ENCODE results near the gene TCTN1. TPM values are rescaled to one million over a fixed set of nuclear protein-coding genes. Genes with fewer than 3 reads are reported as not detected.

TCTN1 gene
- total and polyA plus RNA-seq, 2 of the 4 experiments (the other 2 are of a cell fraction), result 11.7 to 18.8 TPM

DNA sequence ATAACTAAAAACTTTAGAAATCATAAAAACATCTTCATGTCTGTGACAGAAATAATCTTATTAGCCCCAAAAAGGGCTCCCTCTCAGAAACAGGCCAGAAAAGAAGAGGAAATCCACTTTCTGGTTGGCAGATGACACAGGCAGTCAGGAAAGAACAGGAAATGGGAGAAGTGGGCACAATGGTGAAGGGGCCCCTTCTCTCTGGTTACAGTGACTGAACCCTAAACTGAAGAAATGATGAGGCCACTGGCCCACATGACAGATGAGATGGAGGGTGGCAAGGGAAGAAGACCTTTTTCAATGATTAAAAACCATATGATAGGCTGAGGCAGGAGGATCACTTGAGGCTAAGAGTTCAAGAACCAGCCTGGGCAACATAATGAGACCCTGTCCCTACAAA lies 21.1 kb downstream of the TCTN1 start:
- Histone ChIP-seq H3K4me2 (ENCODE audit: low read depth, low read length) (no peak overlapping the region), H3K9me1 (ENCODE audit: insufficient read depth, low read length) (peaks cover 15% of the 10 kb centered on the region), H2AFZ (replicated peaks; ENCODE audit: low read length, poor library complexity) (no peak overlapping the region), H4K8ac (ENCODE audit: low read depth in 2 of 2, low read length in 2 of 2) (no peak overlapping the region), H3K27me3 (ENCODE audit: control insufficient read depth, insufficient read depth, low read length) (no peaks in the 10 kb centered on the region), H3K4ac (ENCODE audit: low read depth, low read length) (no peak overlapping the region), H3K4me3 (ENCODE audit: insufficient read depth, low read depth, low read length) (no peak overlapping the region), H3K79me1 (ENCODE audit: low read depth in 1 of 2, low read length in 2 of 2) (peaks cover 0 to 12% of the 10 kb centered on the region in 2 experiments; a peak in 1 of 4 replicates), H2BK120ac (ENCODE audit: low read depth, low read length) (no peak overlapping the region), H3K23ac (ENCODE audit: low read depth, low read length) (no peak overlapping the region), H4K5ac (ENCODE audit: low read depth, low read length) (no peak overlapping the region), H3K9me3 (ENCODE audit: control insufficient read depth, insufficient read depth, low read length) (no peaks in the 10 kb centered on the region), H3K18ac (ENCODE audit: low read depth, low read length) (no peak overlapping the region), H2BK5ac (ENCODE audit: low read depth, low read length, poor library complexity, severe bottlenecking) (no peak overlapping the region), H4K20me1 (ENCODE audit: insufficient read depth, low read length) (peaks cover 4% of the 10 kb centered on the region; the same call in 1 of the 2 replicates), H3K36me3 (ENCODE audit: control insufficient read depth, insufficient read depth, low read length) (peaks cover 2% of the 10 kb centered on the region; the same call in 1 of the 2 replicates), H2BK20ac (ENCODE audit: low read depth, low read length) (no peak overlapping the region), H3K56ac (ENCODE audit: extremely low read depth, insufficient read depth, low read length) (no peak overlapping the region), H3K27ac (ENCODE audit: insufficient read depth, low read length) (no peak overlapping the region), H3K4me1 (ENCODE audit: control insufficient read depth, insufficient read depth, low read length) (peaks cover 14% of the 10 kb centered on the region), H3K14ac (replicated peaks; ENCODE audit: low read depth, low read length) (no peak overlapping the region), H2BK15ac (ENCODE audit: low read depth, low read length) (no peak overlapping the region), H2AK5ac (ENCODE audit: low read depth, low read length) (no peak overlapping the region), H2AK9ac (replicated peaks; ENCODE audit: low read depth, low read length, poor library complexity) (no peak overlapping the region), H3K9ac (ENCODE audit: low read depth, low read length) (no peak overlapping the region), H4K91ac (ENCODE audit: insufficient read depth, low read depth, low read length) (no peak overlapping the region)
- dilution Hi-C loops (cut with HindIII; ENCODE audit: low sequenced_read_pairs, unreplicated experiment) (no loop called here), intact Hi-C loops (cut with micrococcal nuclease) (no loop called here), in situ Hi-C loops (cut with MboI; ENCODE audit: low sequenced_read_pairs) (no loop called here)
- no TSS peak for BruUV-seq (replicated peaks)
- ChIA-PET CTCF (no interaction called here), POLR2A (ENCODE audit: unreplicated experiment) (no interaction called here)
- ATAC-seq (ENCODE audit: low read depth) (no peak), DNase-seq (no peak)
- TF ChIP-seq MXI1 (IDR thresholded peaks at IDR 0.05; ENCODE audit: borderline replicate concordance, low read depth, low read length) (no peak), RFX5 (IDR thresholded peaks at IDR 0.05; ENCODE audit: low read depth, low read length) (no peak), BHLHE40 (IDR thresholded peaks at IDR 0.05; ENCODE audit: low read depth, low read length) (no peak)
- TF ChIP-seq, protein P1, sequence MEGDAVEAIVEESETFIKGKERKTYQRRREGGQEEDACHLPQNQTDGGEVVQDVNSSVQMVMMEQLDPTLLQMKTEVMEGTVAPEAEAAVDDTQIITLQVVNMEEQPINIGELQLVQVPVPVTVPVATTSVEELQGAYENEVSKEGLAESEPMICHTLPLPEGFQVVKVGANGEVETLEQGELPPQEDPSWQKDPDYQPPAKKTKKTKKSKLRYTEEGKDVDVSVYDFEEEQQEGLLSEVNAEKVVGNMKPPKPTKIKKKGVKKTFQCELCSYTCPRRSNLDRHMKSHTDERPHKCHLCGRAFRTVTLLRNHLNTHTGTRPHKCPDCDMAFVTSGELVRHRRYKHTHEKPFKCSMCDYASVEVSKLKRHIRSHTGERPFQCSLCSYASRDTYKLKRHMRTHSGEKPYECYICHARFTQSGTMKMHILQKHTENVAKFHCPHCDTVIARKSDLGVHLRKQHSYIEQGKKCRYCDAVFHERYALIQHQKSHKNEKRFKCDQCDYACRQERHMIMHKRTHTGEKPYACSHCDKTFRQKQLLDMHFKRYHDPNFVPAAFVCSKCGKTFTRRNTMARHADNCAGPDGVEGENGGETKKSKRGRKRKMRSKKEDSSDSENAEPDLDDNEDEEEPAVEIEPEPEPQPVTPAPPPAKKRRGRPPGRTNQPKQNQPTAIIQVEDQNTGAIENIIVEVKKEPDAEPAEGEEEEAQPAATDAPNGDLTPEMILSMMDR (conservative IDR thresholded peaks at IDR 0.05; ENCODE audit: low read depth, low read length), result no peak
- TF ChIP-seq, protein P2, sequence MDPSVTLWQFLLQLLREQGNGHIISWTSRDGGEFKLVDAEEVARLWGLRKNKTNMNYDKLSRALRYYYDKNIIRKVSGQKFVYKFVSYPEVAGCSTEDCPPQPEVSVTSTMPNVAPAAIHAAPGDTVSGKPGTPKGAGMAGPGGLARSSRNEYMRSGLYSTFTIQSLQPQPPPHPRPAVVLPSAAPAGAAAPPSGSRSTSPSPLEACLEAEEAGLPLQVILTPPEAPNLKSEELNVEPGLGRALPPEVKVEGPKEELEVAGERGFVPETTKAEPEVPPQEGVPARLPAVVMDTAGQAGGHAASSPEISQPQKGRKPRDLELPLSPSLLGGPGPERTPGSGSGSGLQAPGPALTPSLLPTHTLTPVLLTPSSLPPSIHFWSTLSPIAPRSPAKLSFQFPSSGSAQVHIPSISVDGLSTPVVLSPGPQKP (IDR thresholded peaks at IDR 0.05; ENCODE audit: borderline replicate concordance, low read depth, low read length), result no peak

Measured in IMR-90 (cell line).